Omental fat pad (tissue), 4 donors: ENCODE data around the gene EVA1C. TPM values are rescaled to one million over a fixed set of nuclear protein-coding genes. Genes with fewer than 3 reads are reported as not detected.
"Not testable (repeated sequence)": the region's sequence is repeated elsewhere in the genome, so short reads cannot be mapped to it uniquely, and the experiment has no call there.

ENCODE experiments used
- ATAC-seq: fragments of 150-250 bp; one replicate; pipeline ENCODE4 v1.9.1; 2016; ENCODE audit warnings: mild to moderate bottlenecking, moderate library complexity; ENCODE audit not compliant: low FRiP score
- DNase-seq: peaks from one replicate; pipeline ENCODE4 v3.0.0-alpha.2; 2019; ENCODE audit warnings: low spot score
- CTCF ChIP-seq, 3 donors: fragments of 450-650 bp; IDR thresholded peaks; one replicate each; pipeline ENCODE4 v1.5.1; 2016 to 2017; ENCODE audit warnings: antibody characterized with exemption in 3 of 3, mild to moderate bottlenecking in 3 of 3, moderate library complexity in 2 of 3
- total RNA-seq, 4 donors: library from RNA; depleted of rRNA; stranded (reverse); fragments of >200 nt; gene quantifications; one replicate each; pipeline ENCODE4 v1.1.0, GENCODE V29; 2016

EVA1C gene
- total RNA-seq, 4 donors from 2014 or later, result 41.1 to 108 (median 75.9) TPM

GRCh38 chr21:32483293-32483595 is 70.7 kb downstream of the EVA1C start:
- DNase-seq (no peak), ATAC-seq (no peak)
- TF ChIP-seq CTCF (IDR thresholded peaks at IDR 0.05), result no peak

- no peak for ATAC-seq
- no peak for TF ChIP-seq CTCF (IDR thresholded peaks at IDR 0.05)
- DNase-seq, result no peak
Observed at GRCh38 chr21:32484706-32485380, 72.3 kb downstream of the EVA1C start.

- no peak for DNase-seq
- no peak for TF ChIP-seq CTCF (IDR thresholded peaks at IDR 0.05)
- ATAC-seq, result no peak
Observed at GRCh38 chr21:32492376-32492775, 79.9 kb downstream of the EVA1C start.

GRCh38 chr21:32494934-32495709 is 82.6 kb downstream of the EVA1C start:
- DNase-seq (no peak), ATAC-seq (peak; percentile 64)
- TF ChIP-seq CTCF (IDR thresholded peaks at IDR 0.05), result no peak

- ATAC-seq (no peak), DNase-seq (no peak)
- TF ChIP-seq CTCF (IDR thresholded peaks at IDR 0.05), result no peak
Observed at GRCh38 chr21:32496568-32496967, 84.1 kb downstream of the EVA1C start.

- no peak for ATAC-seq
- no peak for DNase-seq
- no peak for TF ChIP-seq CTCF (IDR thresholded peaks at IDR 0.05)
Observed at GRCh38 chr21:32499249-32500055, 86.9 kb downstream of the EVA1C start.

GRCh38 chr21:32503641-32504040 is 91.1 kb downstream of the EVA1C start:
- not testable (repeated sequence) for ATAC-seq

GRCh38 chr21:32505767-32506166 is 93.3 kb downstream of the EVA1C start:
- not testable (repeated sequence) for ATAC-seq

More at GRCh38 chr21:32503641-32504040, 91.1 kb downstream of the EVA1C start:
- DNase-seq, result not testable (repeated sequence)

GRCh38 chr21:32506411-32506965 is 94.0 kb downstream of the EVA1C start:
- ATAC-seq, DNase-seq: not testable (repeated sequence)

More at GRCh38 chr21:32505767-32506166, 93.3 kb downstream of the EVA1C start:
- not testable (repeated sequence) for DNase-seq
